AG08395 (cell line): ENCODE measurements around the gene NUP43.
"Not testable (repeated sequence)": the region's sequence is repeated elsewhere in the genome, so short reads cannot be mapped to it uniquely, and the experiment has no call there.

Experiments
- DNase-seq: peaks from one replicate; pipeline ENCODE4 v3.0.0; 2012; ENCODE audit warnings: mixed read lengths, low spot score

The NUP43 gene

DNA sequence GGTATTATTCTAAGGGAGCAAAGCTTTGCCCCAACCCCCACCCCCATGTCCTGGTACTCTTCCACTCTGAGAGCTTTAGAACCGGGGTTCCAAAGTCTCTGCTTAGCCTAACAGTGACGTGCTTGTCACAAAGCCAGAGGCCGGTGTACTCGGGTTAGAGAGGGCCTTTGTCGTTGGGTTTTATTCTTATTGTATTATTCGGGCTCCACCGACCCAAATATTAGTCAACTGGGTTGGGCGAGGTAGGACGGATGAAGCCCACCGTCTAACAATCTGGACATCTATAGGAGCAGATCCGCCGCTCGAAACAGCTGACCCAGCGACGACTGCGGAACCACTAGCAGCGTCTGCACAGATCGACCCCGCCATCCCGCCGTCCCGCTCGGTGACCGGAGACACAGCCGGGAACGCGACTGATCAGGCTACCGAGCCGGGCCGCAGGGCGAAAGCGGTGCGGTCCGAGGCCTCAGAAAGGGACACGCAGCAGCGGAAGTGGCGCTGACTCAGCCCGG, 2.8 kb upstream of the NUP43 start:
- not testable (repeated sequence) for DNase-seq

DNA sequence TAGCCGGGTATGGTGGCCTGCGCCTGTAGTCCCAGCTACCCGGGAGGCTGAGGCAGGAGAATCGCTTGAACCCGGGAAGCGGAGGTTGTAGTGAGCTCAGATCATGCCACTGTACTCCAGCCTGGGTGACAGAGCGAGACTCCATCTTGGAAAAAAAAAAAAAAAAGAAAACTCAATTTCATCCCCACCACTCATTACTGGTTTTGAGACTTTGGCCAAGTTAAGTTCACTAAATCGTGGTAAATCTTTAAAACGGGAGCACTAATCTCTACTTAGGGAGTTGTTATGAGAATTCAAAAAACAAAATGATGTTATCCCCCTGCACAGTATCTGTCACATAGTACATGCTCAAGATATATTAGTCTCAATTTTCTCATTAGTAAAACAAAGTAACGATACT, 1.1 kb downstream of the NUP43 start:
- not testable (repeated sequence) for DNase-seq

DNA sequence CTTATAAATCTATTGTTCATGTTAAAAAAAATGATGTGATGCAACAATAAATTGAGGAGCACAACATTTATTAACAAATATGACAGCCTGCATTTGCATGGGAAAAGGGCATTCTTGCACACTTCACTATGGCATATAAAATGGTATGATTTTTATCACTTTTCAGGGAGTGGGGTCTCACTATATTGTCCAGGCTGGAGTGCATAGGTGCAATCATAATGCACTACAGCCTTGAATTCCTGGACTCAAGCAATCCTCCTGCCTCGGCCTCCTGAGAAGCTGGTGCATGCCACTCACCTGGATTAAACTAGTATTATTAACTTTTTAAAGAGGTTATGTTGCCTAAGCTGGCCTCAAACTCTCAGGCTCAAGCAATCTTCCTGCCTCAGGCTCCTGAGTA, 11.4 kb downstream of the NUP43 start:
- no peak for DNase-seq

DNA sequence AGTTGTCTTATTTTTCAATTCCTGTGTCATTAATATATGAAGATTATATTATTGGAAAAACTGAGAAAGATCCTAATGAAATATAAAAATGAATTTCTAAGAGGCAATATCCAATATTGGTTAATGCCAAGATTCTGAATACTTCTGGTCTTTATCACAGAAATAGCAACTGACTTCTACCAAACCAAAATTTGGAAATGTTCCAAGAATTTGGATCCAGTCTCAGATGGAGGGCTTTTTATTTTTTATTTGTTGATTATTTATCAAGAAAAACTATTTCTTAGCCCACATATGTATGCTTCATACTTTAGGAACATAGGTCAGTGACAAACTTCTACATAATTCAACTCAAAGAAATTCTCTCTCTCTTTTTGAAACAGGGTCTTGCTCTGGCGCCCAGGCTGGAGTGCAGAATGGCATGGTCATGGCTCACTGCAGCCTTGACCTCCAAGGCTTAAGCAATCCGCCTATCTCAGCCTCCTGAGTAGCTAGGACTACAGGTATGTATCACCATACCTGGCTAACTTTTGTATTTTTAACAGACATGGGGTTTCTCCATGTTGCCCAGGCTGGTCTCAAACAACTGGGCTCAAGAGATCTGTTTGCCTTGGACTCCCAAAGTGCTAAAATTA, 13.1 kb downstream of the NUP43 start:
- no peak for DNase-seq

DNA sequence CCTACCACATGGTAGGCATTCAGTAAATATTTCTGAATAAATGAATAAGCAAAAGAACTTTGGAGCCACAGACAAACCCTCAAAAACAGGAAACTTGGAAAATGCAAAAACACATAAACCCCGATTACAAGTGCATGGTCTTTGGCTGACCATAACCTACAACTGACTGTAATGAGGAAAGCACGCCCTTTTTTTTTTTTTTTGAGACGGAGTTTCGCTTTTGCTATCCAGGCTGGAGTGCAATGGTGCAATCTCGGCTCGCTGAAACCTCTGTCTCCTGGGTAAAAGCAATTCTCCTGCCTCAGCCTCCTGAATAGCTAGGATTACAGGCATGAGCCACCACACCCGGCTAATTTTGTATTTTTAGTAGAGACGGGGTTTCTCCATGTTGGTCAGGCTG, 16.5 kb downstream of the NUP43 start:
- no peak for DNase-seq

DNA sequence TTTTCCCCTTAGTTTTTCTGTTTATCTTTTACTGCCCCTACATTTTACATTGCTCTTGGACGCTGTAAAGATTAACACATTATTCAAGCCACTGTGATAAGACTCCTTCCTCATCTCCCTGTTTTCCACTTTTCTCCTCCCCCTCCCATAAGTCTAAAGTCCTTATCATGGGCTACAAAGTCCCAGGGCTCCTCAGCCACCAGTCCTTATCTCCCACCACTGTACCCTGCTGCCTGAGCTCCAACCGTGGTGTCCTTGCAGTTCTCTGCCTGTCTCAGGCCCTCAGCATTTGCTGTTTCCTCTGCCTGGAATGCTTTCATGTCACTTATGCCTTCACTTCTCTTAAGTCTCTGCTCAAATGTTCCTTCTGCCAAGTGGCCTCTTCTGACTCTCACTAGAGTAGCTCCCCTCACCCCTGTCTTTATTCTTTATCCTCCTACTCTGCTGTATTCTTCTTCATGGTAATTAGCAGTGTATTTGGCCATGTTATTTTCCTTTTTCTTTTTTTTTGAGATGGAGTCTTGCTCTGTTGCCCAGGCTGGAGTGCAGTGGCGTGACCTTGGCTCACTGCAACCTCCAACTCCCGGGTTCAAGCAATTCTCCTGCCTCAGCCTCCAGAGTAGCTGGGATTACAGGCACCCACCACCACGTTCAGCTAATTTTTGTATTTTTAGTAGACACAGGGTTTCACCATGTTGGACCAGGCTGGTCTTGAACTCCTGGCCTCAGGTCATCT, 17.7 kb downstream of the NUP43 start:
- DNase-seq = no peak

DNA sequence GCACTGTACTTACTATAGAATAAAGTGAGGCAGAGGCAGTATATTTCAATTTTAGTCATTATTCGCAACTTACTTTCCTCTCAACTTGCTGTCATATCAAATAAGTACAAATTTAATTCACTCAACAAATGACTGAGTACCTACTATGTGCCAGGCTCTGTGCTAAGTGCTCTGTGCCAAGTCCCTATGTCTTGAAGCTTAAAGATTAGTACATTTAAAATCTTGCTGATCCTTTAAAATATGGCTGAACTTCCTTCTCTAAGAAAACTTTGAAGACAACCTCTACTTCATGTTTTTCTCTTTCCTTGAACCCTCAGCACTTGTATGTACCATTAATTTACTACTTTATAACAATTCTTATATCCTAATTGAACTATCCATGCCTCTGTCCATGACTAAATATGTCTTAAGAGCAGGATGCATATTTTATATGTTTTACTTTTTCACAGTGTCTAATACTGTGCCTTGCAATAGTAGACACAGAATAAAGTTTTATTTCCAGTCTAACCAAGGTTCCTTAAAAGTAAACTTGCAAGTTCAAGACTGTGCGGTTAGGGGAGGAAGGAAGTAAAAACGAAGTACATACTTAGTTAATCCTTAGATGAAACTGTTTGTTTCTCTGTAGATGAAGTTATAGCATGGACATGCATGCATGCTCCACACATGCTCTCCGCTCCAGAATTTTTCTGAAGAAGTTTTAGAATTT, 18.4 kb downstream of the NUP43 start:
- no peak for DNase-seq

DNA sequence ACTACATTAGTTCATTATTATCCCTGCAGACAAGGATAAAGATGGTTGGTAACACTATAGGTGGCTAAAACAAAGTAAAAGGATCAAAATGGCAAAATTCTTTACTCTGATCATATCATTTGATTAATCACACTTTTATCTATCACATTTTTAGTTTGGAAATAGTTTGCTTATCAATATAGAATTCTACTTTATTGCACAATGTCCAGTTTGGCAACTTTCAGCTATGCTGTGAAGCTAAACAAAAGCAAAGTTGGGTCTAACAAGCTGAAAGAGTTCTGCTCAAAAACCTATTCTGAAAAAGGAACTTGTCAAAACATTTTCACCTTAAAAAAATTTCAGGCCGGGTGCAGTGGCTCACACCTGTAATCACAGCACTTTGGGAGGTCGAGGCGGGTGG, 20.5 kb downstream of the NUP43 start:
- DNase-seq = no peak

DNA sequence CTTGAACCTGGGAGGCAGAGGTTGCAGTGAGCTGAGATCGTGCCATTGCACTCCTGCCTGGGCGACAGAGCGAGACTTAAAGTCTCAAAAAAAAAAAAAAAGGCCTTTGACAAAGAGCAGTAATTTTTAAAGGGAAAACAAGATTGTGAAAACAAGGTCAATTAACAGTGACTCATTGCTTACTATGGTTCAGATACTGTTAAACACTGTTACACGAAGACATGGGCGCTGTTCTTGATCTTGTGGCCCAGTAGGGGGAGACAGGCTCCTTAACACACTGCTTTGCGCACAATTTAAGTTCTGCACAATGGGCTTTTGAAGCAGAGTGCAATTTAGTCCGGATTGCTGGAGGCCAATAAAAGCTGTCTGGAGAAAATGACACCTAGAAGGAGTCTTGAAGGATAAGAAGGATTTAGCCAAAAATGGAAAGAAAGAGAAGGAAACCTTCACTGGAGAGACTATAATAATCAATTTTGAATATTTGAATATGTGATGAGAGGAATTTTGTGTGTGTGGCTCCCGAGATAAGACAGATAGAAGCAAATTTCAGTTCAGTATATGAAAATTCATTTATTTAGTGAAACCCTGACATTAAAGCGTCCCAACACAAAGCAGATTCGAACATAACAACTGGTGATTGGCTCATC, 22.4 kb downstream of the NUP43 start:
- peak; percentile 83 for DNase-seq

DNA sequence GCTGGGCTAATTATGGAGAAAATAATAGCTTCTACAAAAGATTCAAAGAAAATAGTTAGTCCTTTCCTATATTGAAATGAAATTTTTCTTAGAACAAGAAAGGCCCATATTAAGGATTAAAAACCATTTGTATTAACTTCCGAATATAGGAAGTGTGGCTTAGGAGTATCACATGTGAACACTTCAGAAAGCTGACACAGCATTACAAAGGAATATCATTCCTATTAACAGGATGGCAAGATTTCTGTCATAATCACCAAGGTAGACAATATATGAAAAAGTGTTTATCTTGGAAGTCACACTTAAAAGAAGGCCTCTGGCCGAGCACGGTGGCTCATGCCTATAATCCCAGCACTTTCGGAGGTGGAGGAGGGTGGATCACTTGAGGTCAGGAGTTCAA, 23.1 kb downstream of the NUP43 start:
- no peak for DNase-seq

DNA sequence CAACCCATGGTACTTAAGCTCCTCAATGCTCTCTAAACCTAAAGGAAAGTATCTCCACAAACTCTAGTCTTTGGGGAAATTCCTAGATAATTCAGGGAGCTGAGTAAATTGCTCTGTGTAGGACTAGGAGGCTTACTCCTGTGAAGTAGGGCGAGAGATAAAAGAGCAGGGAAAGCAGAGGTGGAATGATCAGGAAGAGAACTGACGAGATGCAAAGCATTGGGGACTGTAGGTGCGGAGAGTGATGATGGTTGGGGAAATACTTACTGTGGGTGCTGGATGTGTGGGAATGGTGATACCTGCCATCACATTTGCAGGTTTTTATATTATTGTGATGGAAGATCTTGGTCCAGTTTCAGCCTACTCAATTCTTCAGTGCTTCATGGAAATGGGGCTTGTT, 26.8 kb downstream of the NUP43 start:
- no peak for DNase-seq

DNA sequence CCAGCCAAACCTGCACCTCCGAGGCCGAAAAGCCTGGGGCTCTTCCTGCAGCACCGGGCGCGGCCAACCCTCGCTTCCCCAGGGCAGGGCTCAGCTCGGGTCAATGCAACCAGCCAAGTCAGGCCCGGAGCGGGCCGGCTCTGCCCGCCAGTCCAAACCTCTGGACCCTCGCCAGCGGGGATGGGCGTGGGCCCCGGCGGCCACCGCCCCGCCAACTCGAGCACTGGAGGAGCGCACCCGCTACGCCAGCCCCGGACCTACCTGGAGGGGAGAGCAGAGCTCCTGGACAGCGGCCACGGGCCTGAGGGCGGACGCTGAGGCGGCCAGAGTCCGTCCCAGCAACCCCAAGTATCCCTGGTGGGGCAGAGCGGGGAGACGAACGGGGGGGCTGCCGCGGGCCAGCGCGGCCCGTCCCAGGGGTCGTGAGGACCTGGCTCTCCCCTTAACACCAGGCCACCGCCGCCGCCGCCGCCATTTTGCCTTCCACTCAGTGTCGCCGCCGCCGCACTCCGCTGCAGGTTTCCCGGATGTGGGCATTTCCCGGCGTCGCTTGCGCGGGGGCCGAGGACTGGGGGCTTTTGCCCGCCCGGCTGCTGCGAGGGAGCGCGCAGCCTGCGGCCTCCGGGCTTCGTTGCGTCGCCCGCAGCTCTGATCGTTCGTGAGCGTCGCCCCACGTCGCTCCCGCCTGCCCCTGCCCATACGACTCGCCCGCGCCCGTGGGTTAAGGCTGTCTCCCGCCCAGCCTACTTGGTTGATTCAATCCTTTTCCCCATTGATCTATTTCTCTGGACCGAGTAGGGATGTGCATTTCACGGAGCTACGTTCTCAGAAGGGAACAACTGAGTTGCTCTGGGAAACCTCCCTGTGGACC, 28.5 kb downstream of the NUP43 start, which contains the start of gene LATS1:
Gene LATS1 (minus strand): TSS at position 514 of the 871 bp plus-strand sequence. CDS start 15,975 bp downstream, outside the sequence.
- peak; percentile 87 for DNase-seq

DNA sequence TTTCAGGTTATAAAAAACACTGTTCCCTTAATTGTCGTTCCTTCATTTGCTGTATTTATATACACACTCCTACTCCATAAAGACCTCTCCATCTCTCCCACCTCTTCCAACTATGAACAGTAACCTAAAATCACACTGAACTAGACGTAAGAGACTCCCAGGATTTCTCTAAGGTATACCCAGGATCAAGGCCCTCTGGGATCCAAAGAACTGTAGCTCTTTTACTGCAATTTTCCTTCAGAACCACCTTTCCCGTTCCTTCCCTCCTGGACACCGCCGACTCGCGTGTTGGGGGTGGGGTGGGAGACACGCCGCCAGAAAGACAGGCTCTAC, 29.1 kb downstream of the NUP43 start:
- no peak for DNase-seq

DNA sequence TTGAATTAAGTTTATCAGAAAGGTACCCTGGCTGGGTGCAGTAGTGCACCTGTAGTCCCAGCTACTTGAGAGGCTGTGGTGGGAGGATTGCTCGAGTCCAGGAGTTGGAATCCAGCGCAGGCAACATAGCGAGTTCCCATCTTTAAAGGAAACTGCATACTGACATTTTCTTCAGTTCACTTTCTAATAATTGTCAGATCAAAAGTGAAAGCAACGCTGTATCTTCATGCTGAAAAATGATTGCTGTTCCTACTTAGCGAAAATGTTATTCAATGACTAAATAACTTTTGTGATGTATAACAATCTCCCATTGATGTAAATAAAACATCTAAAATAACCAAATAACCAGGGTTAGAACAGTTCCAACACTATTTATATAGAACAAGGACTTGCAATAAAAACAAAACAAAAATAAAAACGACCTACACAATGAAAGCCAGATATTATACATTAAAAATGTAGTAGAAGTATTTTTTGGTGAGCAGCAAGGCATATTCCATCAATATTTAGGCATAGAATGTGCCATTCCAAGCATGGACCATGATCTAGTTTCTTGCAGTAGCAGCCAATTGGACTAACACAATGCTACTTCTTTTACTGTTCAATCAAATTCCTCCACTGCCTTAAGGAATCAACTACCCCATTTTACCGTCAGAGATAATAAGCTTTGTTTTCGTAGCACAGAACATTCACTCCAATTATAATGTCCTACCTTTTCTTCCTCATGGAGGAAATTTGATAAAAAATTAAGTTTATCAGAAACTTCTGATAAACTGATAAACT, 30.0 kb downstream of the NUP43 start:
- DNase-seq = peak; percentile 29

DNA sequence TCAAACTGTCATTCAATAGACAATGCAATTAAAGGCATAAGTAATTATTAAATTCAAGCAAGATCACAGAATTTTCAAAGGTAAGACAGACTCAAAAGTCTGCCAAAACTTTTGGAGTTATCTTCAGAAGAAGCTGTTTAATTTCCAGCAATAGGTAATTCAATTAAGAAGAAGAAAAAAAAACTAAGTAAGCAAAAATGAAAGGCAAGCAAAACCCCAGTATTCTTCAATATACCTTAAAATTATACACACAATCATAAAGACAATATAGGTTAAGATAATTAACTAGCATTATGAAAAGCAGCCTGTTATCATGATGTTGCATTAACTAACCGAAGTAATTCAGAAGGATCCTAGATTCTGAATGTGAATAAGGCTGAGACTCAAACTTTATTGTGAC, 31.9 kb downstream of the NUP43 start:
- no peak for DNase-seq

DNA sequence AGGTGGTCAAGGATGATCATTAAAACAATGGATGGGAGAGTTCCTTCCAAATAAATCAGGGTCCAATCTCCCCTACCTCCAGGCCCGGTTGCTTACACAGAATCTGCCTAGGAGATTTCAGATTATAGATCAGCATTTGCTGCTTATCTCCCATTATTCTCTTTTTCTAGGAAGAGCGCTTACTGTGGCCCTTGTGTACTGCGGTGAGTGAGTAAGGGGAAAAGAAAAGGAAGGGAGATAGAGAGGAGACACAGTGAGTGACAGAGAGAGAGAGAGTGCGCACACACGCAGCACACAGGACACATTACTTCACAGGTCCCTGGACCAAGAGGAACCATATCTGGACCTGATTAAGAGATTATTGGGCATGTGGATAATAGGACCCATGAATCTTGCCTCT, 34.6 kb downstream of the NUP43 start:
- no peak for DNase-seq

DNA sequence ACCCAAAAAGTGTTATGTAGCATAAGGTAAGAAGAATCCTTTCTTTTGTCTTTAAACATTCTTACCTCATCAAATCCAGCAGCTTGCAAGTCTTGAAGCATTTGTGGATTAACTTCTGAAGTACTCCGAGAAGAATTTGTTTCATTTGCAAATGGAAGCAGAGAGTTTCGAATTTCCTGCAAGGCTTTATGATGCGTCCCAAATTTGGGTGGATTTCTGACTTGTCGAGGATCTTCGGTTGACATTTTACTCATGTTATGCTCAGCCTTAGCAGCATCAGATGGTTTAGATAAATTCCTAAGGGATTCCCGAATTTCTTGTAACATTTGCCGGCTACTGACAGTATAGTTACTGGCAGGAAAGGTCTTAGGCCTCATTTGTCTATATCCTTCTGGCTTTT, 44.6 kb downstream of the NUP43 start:
- DNase-seq = peak; percentile 50

DNA sequence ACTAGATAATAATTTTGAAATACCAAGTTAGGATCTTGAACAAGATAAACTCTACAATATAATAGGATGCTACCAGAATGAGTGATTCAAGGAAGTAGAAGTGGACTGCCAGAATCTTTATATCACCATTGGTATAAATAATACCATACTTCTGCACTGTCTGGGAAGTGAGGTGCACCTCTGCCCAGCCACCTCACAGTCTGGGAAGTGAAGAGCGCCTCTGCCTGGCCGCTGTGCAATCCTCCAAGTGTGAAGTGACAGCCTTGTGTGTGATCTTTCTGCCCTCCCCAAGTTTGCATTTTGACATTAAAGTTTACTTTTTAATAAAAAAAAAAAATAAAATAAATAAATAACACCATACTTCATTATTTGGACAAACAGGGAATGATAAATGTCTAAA, 47.2 kb downstream of the NUP43 start:
- no peak for DNase-seq

DNA sequence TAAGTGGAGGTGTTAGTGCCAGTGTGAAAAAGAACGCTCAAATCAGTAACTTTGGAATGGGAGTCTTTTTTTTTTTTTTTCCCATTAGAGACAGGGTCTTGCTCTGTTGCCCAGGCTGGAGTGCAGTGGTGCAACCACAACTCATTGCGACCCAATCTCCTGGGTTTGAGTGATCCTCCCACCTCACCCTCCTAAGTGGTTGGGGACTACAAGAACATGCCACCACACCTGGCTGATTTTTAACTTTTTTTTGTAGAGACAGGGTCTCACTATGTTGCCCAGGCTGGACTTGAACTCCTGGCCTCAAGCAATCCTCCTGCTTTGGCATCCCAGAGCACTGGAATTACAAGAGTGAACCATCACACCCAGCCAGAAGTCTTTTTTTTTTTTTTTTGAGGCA, 48.2 kb downstream of the NUP43 start:
- no peak for DNase-seq

DNA sequence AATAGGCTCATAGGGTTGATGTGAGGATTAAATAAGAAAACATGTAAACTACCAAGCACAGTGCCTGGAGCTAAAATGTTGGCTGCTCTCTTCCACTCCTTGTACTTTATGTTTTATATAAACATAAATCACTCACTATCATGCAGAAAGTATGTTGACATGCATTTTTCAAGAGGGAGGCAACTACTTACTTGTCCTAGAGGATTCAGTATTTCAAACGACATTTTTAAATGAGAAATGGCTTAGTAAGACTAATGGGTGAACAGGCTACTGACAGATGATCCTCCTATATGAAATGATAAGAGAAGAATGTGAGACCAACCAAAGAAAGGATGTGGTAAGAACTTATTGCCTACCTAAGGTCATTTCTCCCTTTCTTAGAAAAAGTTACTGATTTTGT, 49.4 kb downstream of the NUP43 start:
- peak; percentile 11 for DNase-seq

DNA sequence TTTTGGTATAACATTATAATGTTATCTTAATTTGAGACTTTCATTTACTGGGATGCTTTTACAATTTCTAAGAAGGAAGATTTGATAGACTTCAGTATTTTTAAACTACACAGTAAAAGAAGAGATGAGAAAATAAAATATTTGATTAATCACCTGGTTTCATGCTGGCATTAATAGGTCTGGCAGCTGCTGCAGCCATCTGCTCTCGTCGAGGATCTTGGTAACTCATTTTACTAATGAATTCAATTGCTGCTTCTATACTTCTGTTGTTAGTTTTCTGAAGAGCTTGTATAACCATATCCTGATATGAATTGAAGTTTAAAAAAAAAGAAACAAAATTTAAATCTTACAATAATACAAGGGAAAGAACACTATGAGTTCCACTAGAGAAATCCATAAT, 51.4 kb downstream of the NUP43 start:
- DNase-seq = no peak
